ENCODE data around the gene CNIH2. TPM values are rescaled to one million over a fixed set of nuclear protein-coding genes. Genes with fewer than 3 reads are reported as not detected.

CNIH2 gene
- total RNA-seq, 4 donors from 2014 or later: not detected

DNA sequence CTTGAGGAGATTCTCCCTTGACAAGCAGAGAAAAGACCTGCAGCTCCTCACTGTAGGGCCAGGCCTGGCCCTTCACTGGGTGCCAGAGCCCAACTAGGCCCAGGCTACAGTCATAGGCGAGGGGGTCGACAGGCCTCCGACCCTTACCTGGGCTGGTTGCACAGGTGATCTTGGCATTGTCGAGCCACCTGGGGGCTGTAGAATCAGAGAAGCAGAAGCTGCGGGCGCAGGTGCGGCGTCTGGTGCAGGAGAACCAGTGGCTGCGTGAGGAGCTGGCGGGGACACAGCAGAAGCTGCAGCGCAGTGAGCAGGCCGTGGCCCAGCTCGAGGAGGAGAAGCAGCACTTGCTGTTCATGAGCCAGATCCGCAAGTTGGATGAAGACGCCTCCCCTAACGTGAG lies 16.4 kb upstream of the CNIH2 start:
- no peaks in the 10 kb centered on the region for H3K27me3 ChIP-seq
- no peaks in the 10 kb centered on the region for H3K9me3 ChIP-seq
- in situ Hi-C loops (cut with MboI; ENCODE audit: low sequenced_read_pairs in 4 of 4) (no loop called here), intact Hi-C loops (cut with DNase I; ENCODE audit: low total_unique reads) (no loop called here)
- H3K4me1 ChIP-seq: peaks cover 4 to 17% of the 10 kb centered on the region in 2 donors
- H3K27ac ChIP-seq: no peak overlapping the region
- DNase-seq: no peak
- no peak overlapping the region for H3K4me3 ChIP-seq
- H3K36me3 ChIP-seq: peaks cover 0 to 38% of the 10 kb centered on the region in 2 donors
- no peak for ATAC-seq
- TF ChIP-seq POLR2A (IDR thresholded peaks at IDR 0.05): no peak
- TF ChIP-seq, protein P1, sequence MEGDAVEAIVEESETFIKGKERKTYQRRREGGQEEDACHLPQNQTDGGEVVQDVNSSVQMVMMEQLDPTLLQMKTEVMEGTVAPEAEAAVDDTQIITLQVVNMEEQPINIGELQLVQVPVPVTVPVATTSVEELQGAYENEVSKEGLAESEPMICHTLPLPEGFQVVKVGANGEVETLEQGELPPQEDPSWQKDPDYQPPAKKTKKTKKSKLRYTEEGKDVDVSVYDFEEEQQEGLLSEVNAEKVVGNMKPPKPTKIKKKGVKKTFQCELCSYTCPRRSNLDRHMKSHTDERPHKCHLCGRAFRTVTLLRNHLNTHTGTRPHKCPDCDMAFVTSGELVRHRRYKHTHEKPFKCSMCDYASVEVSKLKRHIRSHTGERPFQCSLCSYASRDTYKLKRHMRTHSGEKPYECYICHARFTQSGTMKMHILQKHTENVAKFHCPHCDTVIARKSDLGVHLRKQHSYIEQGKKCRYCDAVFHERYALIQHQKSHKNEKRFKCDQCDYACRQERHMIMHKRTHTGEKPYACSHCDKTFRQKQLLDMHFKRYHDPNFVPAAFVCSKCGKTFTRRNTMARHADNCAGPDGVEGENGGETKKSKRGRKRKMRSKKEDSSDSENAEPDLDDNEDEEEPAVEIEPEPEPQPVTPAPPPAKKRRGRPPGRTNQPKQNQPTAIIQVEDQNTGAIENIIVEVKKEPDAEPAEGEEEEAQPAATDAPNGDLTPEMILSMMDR (IDR thresholded peaks at IDR 0.05 in 4 of 5, conservative IDR thresholded peaks at IDR 0.05 in 1 of 5): no peak

DNA sequence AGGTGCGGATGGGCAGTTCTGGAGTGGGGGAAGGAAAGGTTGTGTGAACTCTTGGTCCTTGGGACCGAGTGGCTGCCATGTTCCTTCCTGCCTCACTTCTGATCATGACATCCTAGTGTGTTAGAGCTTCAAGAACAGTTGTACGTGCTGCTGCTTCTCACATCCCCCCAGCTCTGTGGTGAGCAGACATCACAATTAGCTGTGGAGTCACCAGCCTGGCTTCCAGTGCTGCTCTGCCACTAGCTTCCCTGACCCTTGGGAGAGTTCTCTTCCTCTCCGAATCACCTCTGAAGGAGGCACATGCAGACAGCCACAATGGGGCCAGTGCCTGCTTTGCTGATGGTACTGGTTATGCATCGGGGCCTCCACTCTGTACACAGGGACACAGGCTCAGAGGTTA lies 15.8 kb upstream of the CNIH2 start:
- H3K36me3 ChIP-seq: peaks cover 0 to 38% of the 10 kb centered on the region in 2 donors
- TF ChIP-seq POLR2A (IDR thresholded peaks at IDR 0.05): no peak
- TF ChIP-seq, protein P1 (IDR thresholded peaks at IDR 0.05 in 4 of 5, conservative IDR thresholded peaks at IDR 0.05 in 1 of 5): no peak

DNA sequence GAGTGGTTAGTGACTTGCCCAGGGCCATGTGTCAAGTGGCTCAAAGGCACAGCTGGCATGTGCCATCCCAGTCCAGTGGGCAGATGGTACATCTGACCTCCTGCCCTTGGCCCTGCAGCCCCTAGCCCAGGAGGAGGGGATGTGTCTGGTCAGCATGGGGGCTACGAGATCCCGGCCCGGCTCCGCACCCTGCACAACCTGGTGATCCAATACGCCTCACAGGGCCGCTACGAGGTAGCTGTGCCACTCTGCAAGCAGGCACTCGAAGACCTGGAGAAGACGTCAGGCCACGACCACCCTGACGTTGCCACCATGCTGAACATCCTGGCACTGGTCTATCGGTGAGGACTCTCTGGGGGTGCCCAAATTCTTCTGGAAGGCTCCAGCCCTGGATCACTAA lies 15.3 kb upstream of the CNIH2 start:
- TF ChIP-seq POLR2A (IDR thresholded peaks at IDR 0.05): no peak
- TF ChIP-seq, protein P1 (IDR thresholded peaks at IDR 0.05 in 4 of 5, conservative IDR thresholded peaks at IDR 0.05 in 1 of 5): no peak
- ATAC-seq: no peak
- H3K36me3 ChIP-seq: peaks cover 0 to 38% of the 10 kb centered on the region in 2 donors

More for the DNA sequence above, 15.8 kb upstream of the CNIH2 start:
- no peak for DNase-seq
- no peak for ATAC-seq
- Histone ChIP-seq H3K4me3 (no peak overlapping the region), H3K9me3 (no peaks in the 10 kb centered on the region), H3K4me1 (peaks cover 8 to 17% of the 10 kb centered on the region in 2 donors), H3K27ac (no peak overlapping the region), H3K27me3 (no peaks in the 10 kb centered on the region)
- in situ Hi-C loops (cut with MboI; ENCODE audit: low sequenced_read_pairs in 4 of 4) (no loop called here), intact Hi-C loops (cut with DNase I; ENCODE audit: low total_unique reads) (no loop called here)

DNA sequence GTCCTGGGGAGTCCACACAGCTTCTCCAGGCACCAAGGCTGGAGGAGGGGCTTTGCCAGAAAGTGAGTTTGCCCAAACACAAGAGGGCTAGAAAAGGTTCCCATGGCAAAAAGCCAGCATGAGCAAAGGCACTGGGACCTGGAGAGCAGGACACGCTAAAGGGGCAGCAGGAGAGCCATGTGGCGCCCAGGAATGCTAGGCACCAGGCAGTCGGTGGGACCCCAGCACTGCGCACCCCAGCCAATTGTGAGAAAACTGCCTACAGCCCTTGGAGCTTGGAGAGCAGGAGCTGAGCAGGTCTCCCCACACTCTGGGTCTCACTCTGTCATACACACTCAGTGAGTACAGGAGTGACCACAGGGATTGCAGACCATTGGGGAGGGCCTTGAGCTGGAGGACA lies 14.7 kb upstream of the CNIH2 start:
- H3K4me1 ChIP-seq: peaks cover 8 to 18% of the 10 kb centered on the region in 2 donors
- no peak for ATAC-seq
- H3K4me3 ChIP-seq: no peak overlapping the region
- H3K36me3 ChIP-seq: peaks cover 0 to 38% of the 10 kb centered on the region in 2 donors
- H3K27me3 ChIP-seq: no peaks in the 10 kb centered on the region
- intact Hi-C loops (cut with DNase I; ENCODE audit: low total_unique reads) (no loop called here), in situ Hi-C loops (cut with MboI; ENCODE audit: low sequenced_read_pairs in 4 of 4) (no loop called here)
- no peaks in the 10 kb centered on the region for H3K9me3 ChIP-seq
- H3K27ac ChIP-seq: no peak overlapping the region
- DNase-seq: no peak
- TF ChIP-seq POLR2A (IDR thresholded peaks at IDR 0.05): no peak

More for the DNA sequence above, 15.3 kb upstream of the CNIH2 start:
- intact Hi-C loops (cut with DNase I; ENCODE audit: low total_unique reads) (no loop called here), in situ Hi-C loops (cut with MboI; ENCODE audit: low sequenced_read_pairs in 4 of 4) (no loop called here)
- H3K4me1 ChIP-seq: peaks cover 8 to 18% of the 10 kb centered on the region in 2 donors
- no peak overlapping the region for H3K4me3 ChIP-seq
- no peak for DNase-seq
- H3K27ac ChIP-seq: no peak overlapping the region
- H3K9me3 ChIP-seq: no peaks in the 10 kb centered on the region
- H3K27me3 ChIP-seq: no peaks in the 10 kb centered on the region

DNA sequence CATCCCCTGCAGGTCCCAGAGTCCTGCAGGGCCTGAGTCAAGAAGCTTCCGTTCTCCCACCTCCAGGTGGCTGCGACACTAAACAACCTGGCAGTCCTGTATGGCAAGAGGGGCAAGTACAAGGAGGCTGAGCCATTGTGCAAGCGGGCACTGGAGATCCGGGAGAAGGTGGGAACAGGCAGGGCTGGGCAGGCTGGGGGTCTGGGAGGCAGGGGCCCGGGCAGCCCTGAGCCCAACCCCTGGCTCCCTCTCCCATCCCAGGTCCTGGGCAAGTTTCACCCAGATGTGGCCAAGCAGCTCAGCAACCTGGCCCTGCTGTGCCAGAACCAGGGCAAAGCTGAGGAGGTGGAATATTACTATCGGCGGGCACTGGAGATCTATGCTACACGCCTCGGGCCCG lies 14.2 kb upstream of the CNIH2 start:
- Histone ChIP-seq H3K4me3 (no peak overlapping the region), H3K27me3 (no peaks in the 10 kb centered on the region), H3K4me1 (peaks cover 3 to 12% of the 10 kb centered on the region in 2 donors), H3K27ac (no peak overlapping the region), H3K9me3 (no peaks in the 10 kb centered on the region), H3K36me3 (peaks cover 0 to 38% of the 10 kb centered on the region in 2 donors)
- TF ChIP-seq POLR2A (IDR thresholded peaks at IDR 0.05): no peak
- TF ChIP-seq, protein P1 (IDR thresholded peaks at IDR 0.05 in 4 of 5, conservative IDR thresholded peaks at IDR 0.05 in 1 of 5): no peak
- intact Hi-C loops (cut with DNase I; ENCODE audit: low total_unique reads): no loop called here
- DNase-seq (no peak), ATAC-seq (no peak)
- in situ Hi-C loops (cut with MboI; ENCODE audit: low sequenced_read_pairs in 4 of 4): no loop called here

Data from gastrocnemius medialis (tissue), 4 donors.